GM18507 (cell line): ENCODE results near the gene MMS19.
"Not testable (repeated sequence)": the region's sequence is repeated elsewhere in the genome, so short reads cannot be mapped to it uniquely, and the experiment has no call there.

Source experiments
- DNase-seq: peaks from one replicate; pipeline ENCODE4 v3.0.0; 2011; ENCODE audit warnings: low read depth; ENCODE audit not compliant: insufficient read length; ENCODE audit errors: extremely low spot score
- FAIRE-seq: peaks from 2 replicates; lab custom pipeline; 2011; peaks lifted over from hg19 to GRCh38; lab: Jason Lieb, UNC

MMS19 gene

DNA sequence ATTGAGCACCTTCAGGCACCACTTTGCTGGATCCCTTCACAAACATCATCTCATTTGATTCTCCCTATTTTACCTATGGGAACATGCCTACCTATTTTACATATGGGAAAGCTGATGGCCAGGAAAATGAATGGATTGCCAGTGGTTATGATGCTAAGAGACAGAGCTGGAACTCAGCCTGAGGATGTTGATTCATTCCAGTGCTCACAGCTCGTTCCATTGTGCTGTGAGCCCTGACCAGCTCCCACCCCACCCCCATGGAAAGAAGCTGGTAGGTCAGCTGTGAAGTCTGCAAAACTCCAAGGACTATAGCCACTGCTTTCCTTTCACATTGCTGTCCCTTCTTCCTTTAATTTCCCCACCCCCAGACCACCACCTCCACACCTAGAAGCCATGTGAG, 10.1 kb upstream of the MMS19 start:
- DNase-seq (no peak), FAIRE-seq (no peak)

DNA sequence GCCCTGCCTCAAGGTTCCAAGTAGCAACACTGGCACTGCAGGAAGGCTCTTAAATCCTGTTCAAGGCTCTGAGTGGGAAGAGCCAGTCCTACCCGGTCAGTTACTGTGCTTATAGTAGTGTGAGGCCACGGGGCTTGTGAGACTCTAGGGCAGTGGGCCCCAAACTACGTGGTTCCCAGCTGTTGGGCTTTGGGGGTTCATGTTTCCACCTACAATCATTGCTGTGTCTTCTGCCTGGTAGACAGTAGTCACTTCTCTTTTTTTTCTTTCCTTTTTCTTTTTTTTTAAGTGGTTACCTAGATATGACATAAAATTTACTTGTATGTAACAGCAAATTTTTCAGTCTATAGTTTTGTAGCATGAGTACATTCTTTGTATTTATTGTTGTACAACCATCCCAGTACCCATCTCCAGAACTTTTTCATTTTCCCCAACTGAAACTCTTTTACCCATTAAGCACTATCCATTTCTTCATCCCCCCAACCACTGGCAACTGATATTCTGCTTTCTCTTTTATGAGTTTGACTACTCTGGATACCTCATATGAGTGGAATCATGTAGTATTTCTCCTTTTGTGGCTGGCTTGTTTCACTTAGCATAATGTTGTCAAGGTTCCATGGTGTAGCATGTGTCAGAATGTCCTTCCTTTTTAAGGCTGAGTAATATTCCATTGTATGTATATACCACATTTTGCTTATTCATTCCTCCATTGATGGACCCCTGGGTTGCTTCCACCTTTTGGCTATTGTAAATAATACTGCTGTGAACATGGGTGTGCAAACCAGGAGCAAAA, 8.2 kb upstream of the MMS19 start:
- DNase-seq = no peak
- FAIRE-seq = no peak

DNA sequence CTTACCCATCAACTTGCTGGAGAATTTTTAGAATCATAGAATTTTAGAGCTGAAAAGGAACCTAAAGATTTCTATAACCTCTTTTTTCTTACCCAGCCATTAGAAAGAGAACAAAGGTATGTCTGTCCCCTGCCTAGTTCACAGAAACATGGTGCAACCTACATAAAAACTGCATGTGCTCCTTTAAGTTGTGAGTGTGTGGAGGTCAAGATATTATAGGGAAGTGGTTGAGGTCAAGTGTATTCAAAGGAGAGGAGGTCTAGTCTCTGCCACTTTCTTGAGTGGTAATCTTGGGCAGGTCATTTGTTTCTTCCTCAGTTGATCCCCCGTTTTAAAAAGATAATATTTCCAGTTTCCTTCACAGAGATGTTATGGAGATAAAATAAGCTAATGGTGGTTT, 6.9 kb upstream of the MMS19 start:
- DNase-seq (no peak), FAIRE-seq (no peak)

DNA sequence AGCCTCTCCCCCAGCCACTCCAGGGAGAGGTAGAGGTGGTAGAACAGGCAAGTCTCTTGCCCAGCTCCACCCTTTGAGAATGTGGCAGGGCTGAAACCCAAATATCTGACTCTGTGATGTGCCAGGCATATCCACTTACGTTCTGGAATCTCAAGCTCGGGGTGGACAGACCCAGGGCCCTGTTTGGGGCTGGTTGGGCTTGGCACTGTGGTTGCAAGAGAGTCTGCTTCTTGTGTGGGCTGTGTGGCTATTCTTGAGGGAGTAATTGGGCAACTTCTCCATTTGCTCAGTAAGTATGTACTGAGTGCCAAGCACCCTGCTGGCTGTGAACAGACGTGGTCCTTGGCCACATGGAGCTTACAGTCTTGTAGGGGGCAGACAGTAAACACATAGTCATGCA, 5.2 kb upstream of the MMS19 start:
- DNase-seq (no peak), FAIRE-seq (no peak)

DNA sequence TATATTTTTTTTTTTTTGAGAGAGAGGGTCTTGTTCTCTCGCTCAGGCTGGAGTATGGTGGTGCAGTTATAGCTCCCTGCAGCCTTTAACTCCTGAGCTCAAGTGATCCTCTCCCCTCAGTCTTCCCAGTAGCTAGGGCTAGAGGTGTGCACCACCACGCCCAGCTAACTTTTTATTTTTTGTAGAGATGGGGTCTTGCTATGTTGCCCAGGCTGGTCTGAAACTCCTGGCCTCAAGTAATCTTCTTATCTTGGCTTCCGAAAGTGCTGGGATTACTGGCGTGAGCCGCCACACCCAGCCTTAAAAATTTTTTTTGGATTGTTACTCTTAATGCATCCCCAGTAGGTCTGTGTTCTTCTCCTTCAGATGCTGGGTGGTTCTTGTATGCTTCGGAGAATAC, 4.7 kb upstream of the MMS19 start:
- FAIRE-seq = no peak
- no peak for DNase-seq

DNA sequence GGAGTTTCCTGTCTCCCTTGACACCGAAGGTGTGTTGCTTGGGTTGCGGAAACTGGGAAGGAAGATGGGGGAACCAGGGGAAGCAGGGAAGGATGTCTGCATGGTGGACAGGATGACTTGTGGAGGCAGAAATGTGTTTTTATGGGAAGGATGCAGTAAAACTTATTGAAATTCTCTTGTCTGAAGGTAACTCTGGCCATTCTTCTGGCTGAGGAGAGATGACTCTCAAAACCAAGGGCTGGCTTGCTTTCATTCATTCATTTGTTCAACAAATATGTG, 2.0 kb upstream of the MMS19 start:
- FAIRE-seq (no peak), DNase-seq (no peak)

DNA sequence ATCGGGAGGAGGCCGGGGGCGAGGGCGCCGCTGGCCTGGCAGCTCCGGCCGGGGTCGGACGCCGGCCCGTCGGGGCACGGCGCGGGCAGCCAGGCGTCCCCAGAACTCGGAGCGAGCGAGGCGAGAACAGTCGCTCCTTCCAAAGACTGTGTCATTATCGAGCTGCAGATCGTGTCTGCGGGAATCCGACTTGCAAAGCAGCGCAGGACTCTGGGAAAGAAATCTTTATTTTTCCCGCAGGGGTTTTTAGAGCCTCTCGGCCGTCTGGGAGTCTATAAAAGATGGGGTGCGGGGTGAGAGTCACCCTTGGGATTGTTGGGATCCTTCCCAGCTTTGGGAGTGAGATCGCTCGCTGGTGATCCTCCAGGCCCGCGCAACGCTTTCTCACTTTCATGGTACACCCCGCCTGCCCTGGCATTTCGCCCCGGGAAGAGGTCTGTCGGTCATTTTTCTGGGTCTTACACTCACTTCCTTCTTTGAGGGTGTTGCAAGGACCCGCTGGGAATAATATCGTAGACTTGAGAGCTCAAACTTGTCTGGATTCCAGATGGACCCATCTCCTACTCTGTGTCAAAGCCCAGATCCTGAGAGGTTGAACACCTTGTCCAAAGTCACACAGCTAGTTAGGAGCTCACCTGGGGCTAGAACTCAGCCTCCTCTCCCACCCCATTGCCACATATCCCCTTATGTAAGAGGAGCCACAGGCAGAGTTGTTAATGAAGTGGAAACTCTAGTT, 1.5 kb upstream of the MMS19 start:
- DNase-seq (no peak), FAIRE-seq (no peak)

DNA sequence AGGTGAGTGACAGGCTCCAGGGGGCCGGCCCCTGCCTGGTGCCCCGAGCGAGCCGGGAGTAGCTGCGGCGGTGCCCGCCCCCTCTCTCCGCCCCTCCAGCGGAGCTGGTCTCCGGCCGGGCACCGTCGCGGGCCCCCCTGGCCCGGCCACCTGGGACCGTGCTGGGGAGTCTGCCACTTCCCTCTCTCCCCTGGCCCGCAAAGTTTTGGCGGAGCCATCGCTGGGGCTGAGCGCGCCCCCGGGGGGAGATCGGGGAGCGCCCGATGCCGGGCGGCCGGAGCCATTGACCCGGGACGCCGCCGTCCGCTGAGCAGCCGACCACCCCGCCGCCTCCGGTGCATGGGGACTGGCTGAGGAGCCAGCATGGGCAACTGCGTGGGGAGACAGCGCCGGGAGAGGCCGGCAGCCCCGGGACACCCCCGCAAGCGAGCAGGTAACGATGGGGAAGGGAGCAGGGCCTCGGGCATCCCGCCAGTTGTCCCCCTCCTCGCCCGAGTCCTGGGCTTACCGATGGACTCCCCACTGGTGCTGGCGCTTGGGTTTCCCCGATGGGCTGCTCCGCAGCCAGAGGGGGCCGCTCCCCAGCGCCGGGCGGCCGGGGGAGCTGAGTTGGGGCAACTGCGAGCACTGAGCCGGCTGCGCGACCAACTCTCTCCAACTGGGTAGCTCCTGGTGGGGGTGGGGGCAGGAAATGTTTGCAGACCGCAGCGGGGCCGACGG, 779 bp upstream of the MMS19 start, which contains the start of gene UBTD1:
UBTD1 (plus strand) TSS at position 84 of the 720 bp plus-strand sequence; CDS start at position 364, 280 bp downstream.
- FAIRE-seq (no peak), DNase-seq (peak; percentile 18)

DNA sequence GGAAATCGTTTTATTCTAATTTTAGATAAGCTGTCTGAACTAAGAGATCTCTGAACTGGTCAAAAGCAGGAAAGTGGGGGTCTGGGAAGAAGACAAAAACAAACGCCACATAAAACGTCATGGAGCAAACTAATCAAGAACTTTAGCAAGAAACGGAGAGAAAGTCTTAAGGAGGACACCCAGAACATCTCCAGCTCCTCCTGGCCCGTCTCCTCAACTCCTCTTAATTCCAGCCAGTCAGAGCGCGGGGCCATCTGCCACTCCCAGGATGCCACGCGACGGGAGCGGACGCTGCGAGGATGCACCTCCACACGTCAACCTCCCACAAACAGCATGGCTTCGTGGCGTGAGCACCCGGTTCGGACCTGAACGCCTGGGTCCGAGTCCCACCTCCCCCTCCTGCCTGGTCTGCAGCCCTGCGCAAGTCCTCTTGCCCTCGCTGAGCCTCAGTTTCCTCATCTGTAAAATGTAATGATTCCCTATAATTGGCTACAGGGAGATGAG, 598 bp downstream of the MMS19 start:
- FAIRE-seq (no peak), DNase-seq (peak; percentile 67)

DNA sequence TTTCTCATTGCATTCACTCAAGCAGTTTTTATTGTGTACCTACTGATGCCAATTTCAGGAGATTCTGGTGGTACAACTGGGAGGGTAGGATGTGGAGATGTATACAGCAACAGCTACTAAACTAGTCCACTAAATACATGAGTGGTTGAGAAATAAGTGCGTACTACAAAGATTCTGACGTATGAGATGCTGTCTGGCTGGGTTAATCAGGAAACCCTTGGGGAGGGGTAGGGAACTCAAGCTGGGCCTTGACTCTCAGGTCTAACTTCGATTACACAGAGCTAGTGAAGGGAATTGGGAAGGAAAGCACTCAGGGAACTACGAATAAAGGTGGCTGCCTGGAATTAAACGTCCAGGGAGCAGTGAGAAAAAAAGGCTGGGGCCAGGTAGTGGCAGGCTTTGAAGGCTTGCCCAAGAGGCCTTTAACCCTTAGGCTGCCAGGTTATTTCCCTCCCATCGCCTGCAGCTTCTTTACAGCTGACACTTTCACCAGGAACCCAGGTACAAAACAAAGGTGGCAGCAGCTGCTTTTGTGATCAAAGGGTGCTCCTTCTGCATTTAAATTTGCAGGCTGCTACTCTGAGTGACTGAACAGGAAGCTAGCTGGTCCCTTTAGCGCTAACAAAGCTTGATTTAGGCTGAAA, 3.2 kb downstream of the MMS19 start:
- FAIRE-seq (no peak), DNase-seq (no peak)

DNA sequence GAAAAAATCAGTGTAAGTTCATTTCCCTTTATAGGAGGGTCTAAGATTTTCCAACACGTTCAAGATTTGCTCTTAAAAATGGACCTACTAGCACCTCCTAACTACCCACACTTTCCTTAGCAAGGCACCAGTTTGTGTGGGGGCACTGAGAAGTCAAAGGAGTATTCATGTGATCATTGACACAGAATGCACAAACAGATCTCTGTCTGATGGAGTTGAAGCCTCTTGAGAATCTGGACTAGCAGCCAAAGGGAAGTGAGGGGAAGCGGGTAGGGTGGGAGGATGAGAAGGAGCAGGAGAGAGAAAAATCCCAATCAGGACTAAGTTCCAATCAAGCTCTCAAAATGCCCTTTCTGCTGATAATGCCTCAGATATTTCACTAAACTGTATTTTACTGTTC, 4.1 kb downstream of the MMS19 start:
- DNase-seq (no peak), FAIRE-seq (no peak)

DNA sequence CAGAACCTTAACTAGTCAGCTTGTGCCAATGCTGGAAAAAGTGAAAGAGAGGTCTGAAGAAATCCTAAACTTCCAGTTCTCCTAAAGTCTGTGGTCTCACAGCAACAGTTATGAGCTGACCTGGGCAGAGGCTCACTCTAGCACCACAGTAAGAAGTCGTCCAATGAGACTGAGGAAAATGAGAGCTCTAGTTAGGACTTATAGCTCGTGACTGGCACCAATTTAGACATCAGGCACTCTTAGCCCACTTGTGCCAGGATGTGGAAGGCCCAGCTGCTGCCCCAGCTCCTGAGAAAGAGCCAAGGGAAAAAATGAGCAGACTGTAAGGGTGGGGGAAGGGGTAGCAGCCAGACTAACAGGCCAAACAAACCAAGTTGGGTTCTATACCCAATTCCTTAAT, 7.6 kb downstream of the MMS19 start:
- FAIRE-seq (no peak), DNase-seq (no peak)

DNA sequence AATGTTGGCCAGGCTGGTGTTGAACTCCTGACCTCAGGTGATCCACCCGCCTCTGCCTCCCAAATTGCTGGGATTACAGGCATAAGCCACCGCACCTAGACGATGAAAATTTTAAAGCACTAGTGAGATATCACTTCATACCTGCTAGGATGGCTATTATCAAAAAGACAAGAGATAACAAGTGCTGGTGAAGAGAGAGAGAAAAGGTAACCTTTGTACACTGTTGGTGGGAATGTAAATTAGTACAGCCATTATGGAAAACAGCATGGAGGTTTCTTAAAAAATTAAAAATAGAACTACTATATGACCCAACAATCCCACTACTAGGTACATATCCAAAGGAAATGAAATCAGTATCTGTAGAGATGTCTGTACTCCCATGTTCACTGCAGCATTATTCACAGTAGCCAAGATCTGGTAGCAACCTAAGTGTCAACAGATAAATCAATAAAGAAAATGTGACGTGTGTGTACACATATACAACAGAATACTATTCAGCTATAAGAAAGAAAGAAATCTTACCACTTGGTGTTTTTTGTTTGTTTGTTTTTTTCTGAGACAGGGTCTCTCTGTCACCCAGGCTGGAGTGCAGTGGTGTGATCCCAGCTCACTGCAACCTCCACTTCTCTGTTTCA, 12.5 kb downstream of the MMS19 start:
- FAIRE-seq = no peak
- DNase-seq = no peak

DNA sequence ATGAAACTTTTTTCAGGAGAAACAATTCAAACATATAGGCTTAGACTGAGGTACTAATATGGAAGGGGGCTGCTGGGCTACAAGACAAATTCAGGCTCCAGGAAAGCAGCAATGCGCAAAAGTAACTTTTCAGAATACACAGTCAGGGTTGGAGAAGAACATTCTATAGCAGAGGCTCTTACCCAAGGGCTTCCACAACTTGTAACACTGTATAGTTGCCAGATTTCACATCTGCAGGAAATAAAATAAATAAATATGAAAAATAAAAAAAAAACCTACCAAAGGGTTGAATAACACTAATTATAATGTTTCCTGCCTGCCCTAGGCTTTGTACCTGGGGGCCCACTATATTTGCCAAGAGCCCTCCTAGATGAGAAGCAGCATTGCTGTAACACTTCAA, 14.3 kb downstream of the MMS19 start:
- FAIRE-seq = no peak
- no peak for DNase-seq

DNA sequence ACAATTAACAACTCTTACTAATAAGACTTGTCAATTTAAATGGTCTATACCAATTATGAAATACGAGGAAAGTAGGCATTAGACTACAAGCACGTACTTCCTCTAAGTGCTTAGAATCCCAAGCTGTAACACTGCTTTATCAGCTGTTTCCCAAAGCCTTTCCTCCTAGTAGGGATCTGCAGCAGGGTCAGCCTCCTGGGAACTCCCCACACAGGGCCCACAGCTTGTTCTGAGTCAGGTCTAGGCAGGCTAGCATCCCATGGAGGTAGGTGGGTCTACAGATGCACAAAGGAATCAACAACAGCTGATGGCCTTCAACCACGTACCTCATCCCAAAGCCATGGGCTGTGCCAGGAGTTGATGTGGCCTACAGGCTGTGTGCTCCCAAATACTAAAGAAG, 14.7 kb downstream of the MMS19 start:
- no peak for FAIRE-seq
- DNase-seq = no peak

DNA sequence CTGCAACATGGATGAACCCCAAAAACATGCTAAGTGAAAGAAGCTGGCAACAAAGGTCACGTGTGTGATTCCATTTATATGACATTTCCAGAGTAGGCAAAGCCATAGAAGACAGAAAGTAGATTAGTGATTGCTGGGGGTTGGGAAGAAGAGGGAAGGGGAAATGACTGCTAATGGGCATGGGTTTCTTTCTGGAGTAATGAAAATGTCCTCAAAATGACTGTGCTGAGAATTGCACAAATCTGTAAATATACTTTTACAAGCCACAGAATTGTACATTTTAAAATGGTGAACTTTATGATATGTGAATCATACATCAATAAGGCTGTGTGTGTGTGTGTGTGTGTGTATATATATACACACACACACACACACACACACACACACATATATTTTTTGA, 15.8 kb downstream of the MMS19 start:
- DNase-seq (no peak), FAIRE-seq (no peak)

DNA sequence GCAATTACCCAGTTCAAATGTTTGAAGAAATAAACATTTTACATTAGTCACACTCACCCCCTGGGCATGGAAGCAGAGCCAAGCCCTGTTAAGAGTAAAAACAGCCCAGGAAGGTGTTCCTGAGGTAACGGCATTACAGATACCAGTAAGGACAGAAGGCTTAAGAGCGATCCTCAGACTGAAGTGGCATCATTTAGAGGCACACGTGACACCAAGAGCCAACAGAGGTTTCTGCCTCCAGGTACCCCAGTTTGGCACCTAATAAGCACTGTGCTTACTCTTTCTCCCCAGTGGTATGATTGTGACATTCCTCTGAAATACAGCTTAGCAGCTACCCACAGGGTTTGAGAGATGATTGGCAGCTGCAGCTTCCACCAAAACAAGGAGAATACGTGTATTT, 17.2 kb downstream of the MMS19 start:
- FAIRE-seq (no peak), DNase-seq (no peak)

DNA sequence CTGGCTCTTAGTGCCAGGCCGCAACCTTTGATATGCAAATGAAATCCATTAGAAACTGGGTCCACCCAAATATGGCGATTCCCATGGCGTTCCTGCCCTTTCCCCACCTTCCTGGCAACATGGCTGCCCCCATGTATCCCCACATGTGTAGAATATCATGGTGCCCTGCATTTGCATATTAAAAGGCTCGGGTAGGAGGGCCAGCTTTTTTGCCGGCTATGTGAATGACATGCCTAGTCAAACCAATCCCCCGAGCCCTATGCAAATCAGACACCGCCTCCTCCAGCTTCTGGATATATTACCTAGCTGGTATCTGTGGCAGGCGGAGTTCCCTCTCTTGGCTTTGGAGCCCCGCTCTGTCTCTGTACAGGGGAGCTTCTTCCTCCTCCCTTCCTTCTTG, 18.3 kb downstream of the MMS19 start:
- no peak for FAIRE-seq
- no peak for DNase-seq

DNA sequence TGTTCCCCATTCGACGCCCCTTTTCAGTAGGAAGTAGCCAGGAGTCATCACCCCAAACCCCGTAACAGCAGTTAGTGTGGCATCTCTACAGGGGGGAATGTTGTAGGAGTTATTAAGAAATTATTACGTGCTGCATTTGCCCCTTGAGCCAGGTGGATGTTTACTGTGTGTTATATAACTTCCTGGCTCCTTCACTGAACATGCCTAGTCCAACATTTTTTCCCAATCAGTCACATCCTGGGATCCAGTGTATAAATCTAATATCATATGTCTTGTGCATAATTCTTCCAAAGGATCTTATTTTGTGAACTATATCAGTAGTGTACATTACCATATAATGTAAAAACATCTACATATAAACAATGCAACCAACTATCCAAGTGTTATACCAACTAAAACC, 18.8 kb downstream of the MMS19 start:
- not testable (repeated sequence) for FAIRE-seq, DNase-seq
